K562 (cell line): ENCODE data around the gene TFAP2A. TPM values are rescaled to one million over a fixed set of nuclear protein-coding genes. Genes with fewer than 3 reads are reported as not detected.
A peak's percentile ranks its signal among the peaks of the same experiment; 100 is the strongest.

Experiments used
- ARID2 ChIP-seq: fragments of 450-650 bp; IDR thresholded peaks from 2 replicates; pipeline ENCODE4 v1.6.1; 2017; ENCODE audit warnings: antibody characterized with exemption, mild to moderate bottlenecking
- ATF7 ChIP-seq: fragments of 450-650 bp; IDR thresholded peaks from 2 replicates; pipeline ENCODE4 v1.7.1; 2014; ENCODE audit warnings: mild to moderate bottlenecking, moderate library complexity
- DMBX1 ChIP-seq: fragments of 250-450 bp; sonication (Bioruptor Pico); IDR thresholded peaks from 2 replicates; pipeline ENCODE4 v1.8.0; 2022; ENCODE audit warnings: inconsistent platforms, mild to moderate bottlenecking, moderate library complexity, borderline replicate concordance
- EZH2 ChIP-seq: IDR thresholded peaks from 2 replicates; pipeline ENCODE4 v1.6.1; 2012; ENCODE audit warnings: low read depth, mild to moderate bottlenecking, inconsistent platforms, low read length, borderline replicate concordance
- JUND ChIP-seq, 2 experiments: IDR thresholded peaks; 2 replicates in 1 of 2; 3 replicates in 1 of 2; pipeline ENCODE4 v1.6.1; 2011; ENCODE audit warnings: borderline replicate concordance in 2 of 2, low read depth in 2 of 2, low read length in 2 of 2, improper control_type of control experiment in 1 of 2, missing biosample characterization in 1 of 2, missing genetic modification characterization in 1 of 2, missing genetic modification reagents in 1 of 2
- NRF1 ChIP-seq, 2 experiments: fragments of 450-650 bp; IDR thresholded peaks in 1 of 2; conservative IDR thresholded peaks in 1 of 2; 2 replicates each; pipeline ENCODE4 v1.6.1; 2014; ENCODE audit warnings: mild to moderate bottlenecking in 2 of 2
- SREBF2 ChIP-seq: sonication (generic); formaldehyde crosslinking; IDR thresholded peaks from 2 replicates; pipeline ENCODE4 v1.4.0; 2020; ENCODE audit warnings: mild to moderate bottlenecking, missing genetic modification reagents
- SRSF1 ChIP-seq: fragments of 200-400 bp; formaldehyde crosslinking; IDR thresholded peaks from 2 replicates; pipeline ENCODE4 v1.6.1; 2017; ENCODE audit warnings: mild to moderate bottlenecking, low read depth, low read length, moderate library complexity
- TRIM24 ChIP-seq, 2 experiments: fragments of 450-650 bp; IDR thresholded peaks; 2 replicates each; pipeline ENCODE4 v1.6.1; 2016
- ZKSCAN8 ChIP-seq: fragments of 200-800 bp; sonication (Bioruptor generic); IDR thresholded peaks from 2 replicates; pipeline ENCODE4 v1.6.1; 2016; ENCODE audit warnings: missing genetic modification characterization, missing compliant biosample characterization
- polyA plus RNA-seq, 8 experiments: library from polyadenylated mRNA; depleted of rRNA in 4 of 8; stranded (reverse) in 5 of 8; unstranded in 3 of 8; fragments of >200 nt; fragmentation: Nextera tagmentation in 2 of 8; fragmentation: Illumina TruSeq in 1 of 8; extraction: Ambion mirVana in 2 of 8; extraction: Trizol in 1 of 8; gene quantifications; 2 replicates each; pipeline versions ENCODE4 v1.2.1 to v1.2.3, GENCODE V29; 2011 to 2014; ENCODE audit warnings: inconsistent platforms in 1 of 8, missing spikeins in 1 of 8
- total RNA-seq, 7 experiments: library from RNA; depleted of rRNA in 6 of 7; stranded (reverse); fragments of >200 nt in 6 of 7; fragmentation: Illumina TruSeq in 2 of 7; extraction: Trizol in 2 of 7; gene quantifications; 2 replicates each; pipeline versions ENCODE4 v1.2.1 to v1.2.3, GENCODE V29; 2011 to 2021; ENCODE audit warnings: low replicate concordance in 1 of 7
- TF ChIP-seq, protein P1 (sequence below): fragments of 250-450 bp; sonication (Bioruptor Pico); IDR thresholded peaks from 2 replicates; pipeline ENCODE4 v1.8.0; 2021; ENCODE audit warnings: borderline replicate concordance, mild to moderate bottlenecking, moderate library complexity; ENCODE audit not compliant: poor library complexity, severe bottlenecking
- TF ChIP-seq, protein P2 (sequence below): IDR thresholded peaks from 2 replicates; pipeline ENCODE4 v1.6.1; 2016; ENCODE audit warnings: missing genetic modification characterization, missing compliant biosample characterization
- TF ChIP-seq, protein P3 (sequence below): fragments of 250-450 bp; sonication (Bioruptor Pico); IDR thresholded peaks from 2 replicates; pipeline ENCODE4 v1.4.0; 2020; ENCODE audit warnings: mild to moderate bottlenecking, moderate library complexity, borderline replicate concordance
- TF ChIP-seq, protein P4 (sequence below): fragments of 450-650 bp; IDR thresholded peaks from 2 replicates; pipeline ENCODE4 v1.7.0; 2016; ENCODE audit warnings: borderline replicate concordance
- TF ChIP-seq, protein P5 (sequence below): fragments of 450-650 bp; IDR thresholded peaks from 2 replicates; pipeline ENCODE4 v1.6.1; 2016; ENCODE audit warnings: borderline replicate concordance

TFAP2A gene
- total and polyA plus RNA-seq, 9 of the 15 experiments (the other 6 are each of a cell fraction or from before 2014, with no cell fraction given) = 0.14 to 0.53 (median 0.19) TPM; not detected in 1

DNA sequence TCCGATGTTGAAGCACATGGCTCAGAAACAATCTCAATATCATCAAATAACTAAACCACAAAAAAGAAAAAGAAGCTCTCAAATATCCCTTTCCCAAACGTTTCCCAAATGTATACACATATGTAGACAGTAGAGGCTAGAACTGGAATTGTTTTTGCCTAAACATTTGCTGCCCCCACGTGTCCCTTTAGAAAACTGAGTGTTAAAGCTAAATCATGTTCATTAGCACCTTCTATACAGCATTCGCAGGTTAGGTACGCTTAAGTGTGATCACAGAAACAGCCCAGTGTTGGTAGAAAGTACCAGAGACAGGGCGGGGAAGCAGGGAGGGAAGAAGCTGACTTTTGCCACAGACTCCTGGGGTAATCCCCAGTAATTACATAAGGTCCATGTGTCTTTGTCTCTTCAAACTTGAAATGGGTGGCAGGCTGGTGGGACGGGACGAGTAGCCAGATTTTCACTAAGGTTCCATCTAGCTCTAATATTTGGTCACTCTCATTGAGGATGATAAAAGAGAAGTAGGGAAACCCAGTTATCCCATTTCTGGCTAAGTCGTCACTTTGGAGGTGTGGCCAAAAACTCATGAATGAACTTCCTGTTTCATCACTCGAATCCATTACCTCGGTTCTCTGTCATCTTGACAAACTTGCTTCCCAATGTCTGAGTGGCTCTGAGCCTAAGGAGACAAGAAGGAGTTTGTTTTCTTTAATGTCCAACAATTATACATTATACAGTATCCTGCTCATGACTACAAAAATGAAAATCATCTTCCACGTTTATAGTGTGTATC is 15.0 kb upstream of the TFAP2A start (continued):
- TF ChIP-seq, protein P1, sequence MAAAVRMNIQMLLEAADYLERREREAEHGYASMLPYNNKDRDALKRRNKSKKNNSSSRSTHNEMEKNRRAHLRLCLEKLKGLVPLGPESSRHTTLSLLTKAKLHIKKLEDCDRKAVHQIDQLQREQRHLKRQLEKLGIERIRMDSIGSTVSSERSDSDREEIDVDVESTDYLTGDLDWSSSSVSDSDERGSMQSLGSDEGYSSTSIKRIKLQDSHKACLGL (CRISPR knock-in tag) = no peak
- TF ChIP-seq EZH2 = no peak
- TF ChIP-seq ATF7 = peak; percentile 66
- 0 out of 2 replicates have a peak, but pooled peaks have one; percentile 14 for TF ChIP-seq JUND (IDR thresholded peaks at IDR 0.05; ENCODE audit: borderline replicate concordance, low read depth, low read length)
- TF ChIP-seq JUND (tag; IDR thresholded peaks at IDR 0.05; ENCODE audit: borderline replicate concordance, low read depth, low read length) = 0 out of 3 replicates have a peak, but pooled peaks have one; percentile 14
- TF ChIP-seq, protein P2, sequence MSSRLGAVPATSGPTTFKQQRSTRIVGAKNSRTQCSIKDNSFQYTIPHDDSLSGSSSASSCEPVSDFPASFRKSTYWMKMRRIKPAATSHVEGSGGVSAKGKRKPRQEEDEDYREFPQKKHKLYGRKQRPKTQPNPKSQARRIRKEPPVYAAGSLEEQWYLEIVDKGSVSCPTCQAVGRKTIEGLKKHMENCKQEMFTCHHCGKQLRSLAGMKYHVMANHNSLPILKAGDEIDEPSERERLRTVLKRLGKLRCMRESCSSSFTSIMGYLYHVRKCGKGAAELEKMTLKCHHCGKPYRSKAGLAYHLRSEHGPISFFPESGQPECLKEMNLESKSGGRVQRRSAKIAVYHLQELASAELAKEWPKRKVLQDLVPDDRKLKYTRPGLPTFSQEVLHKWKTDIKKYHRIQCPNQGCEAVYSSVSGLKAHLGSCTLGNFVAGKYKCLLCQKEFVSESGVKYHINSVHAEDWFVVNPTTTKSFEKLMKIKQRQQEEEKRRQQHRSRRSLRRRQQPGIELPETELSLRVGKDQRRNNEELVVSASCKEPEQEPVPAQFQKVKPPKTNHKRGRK (tag) = no peak
- peak; percentile 72 for TF ChIP-seq ARID2
- no peak for TF ChIP-seq SRSF1
- TF ChIP-seq, protein P3, sequence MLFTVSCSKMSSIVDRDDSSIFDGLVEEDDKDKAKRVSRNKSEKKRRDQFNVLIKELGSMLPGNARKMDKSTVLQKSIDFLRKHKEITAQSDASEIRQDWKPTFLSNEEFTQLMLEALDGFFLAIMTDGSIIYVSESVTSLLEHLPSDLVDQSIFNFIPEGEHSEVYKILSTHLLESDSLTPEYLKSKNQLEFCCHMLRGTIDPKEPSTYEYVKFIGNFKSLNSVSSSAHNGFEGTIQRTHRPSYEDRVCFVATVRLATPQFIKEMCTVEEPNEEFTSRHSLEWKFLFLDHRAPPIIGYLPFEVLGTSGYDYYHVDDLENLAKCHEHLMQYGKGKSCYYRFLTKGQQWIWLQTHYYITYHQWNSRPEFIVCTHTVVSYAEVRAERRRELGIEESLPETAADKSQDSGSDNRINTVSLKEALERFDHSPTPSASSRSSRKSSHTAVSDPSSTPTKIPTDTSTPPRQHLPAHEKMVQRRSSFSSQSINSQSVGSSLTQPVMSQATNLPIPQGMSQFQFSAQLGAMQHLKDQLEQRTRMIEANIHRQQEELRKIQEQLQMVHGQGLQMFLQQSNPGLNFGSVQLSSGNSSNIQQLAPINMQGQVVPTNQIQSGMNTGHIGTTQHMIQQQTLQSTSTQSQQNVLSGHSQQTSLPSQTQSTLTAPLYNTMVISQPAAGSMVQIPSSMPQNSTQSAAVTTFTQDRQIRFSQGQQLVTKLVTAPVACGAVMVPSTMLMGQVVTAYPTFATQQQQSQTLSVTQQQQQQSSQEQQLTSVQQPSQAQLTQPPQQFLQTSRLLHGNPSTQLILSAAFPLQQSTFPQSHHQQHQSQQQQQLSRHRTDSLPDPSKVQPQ (CRISPR knock-in tag) = no peak
- TF ChIP-seq SREBF2 (CRISPR knock-in tag) = no peak
- 0 out of 4 replicates have a peak, but pooled peaks of 1 of the 2 experiments have one; percentile 10 for TF ChIP-seq NRF1 (conservative IDR thresholded peaks at IDR 0.05 in 1 of 2, IDR thresholded peaks at IDR 0.05 in 1 of 2)
- TF ChIP-seq, protein P4, sequence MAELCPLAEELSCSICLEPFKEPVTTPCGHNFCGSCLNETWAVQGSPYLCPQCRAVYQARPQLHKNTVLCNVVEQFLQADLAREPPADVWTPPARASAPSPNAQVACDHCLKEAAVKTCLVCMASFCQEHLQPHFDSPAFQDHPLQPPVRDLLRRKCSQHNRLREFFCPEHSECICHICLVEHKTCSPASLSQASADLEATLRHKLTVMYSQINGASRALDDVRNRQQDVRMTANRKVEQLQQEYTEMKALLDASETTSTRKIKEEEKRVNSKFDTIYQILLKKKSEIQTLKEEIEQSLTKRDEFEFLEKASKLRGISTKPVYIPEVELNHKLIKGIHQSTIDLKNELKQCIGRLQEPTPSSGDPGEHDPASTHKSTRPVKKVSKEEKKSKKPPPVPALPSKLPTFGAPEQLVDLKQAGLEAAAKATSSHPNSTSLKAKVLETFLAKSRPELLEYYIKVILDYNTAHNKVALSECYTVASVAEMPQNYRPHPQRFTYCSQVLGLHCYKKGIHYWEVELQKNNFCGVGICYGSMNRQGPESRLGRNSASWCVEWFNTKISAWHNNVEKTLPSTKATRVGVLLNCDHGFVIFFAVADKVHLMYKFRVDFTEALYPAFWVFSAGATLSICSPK = no peak
- TF ChIP-seq TRIM24 (IDR thresholded peaks at IDR 0.05) = 0 out of 4 replicates have a peak, but pooled peaks of 1 of the 2 experiments have one; percentile 17
- TF ChIP-seq, protein P5, sequence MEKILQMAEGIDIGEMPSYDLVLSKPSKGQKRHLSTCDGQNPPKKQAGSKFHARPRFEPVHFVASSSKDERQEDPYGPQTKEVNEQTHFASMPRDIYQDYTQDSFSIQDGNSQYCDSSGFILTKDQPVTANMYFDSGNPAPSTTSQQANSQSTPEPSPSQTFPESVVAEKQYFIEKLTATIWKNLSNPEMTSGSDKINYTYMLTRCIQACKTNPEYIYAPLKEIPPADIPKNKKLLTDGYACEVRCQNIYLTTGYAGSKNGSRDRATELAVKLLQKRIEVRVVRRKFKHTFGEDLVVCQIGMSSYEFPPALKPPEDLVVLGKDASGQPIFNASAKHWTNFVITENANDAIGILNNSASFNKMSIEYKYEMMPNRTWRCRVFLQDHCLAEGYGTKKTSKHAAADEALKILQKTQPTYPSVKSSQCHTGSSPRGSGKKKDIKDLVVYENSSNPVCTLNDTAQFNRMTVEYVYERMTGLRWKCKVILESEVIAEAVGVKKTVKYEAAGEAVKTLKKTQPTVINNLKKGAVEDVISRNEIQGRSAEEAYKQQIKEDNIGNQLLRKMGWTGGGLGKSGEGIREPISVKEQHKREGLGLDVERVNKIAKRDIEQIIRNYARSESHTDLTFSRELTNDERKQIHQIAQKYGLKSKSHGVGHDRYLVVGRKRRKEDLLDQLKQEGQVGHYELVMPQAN = no peak
- TF ChIP-seq ZKSCAN8 (CRISPR knock-in tag) = peak; percentile 94
- TF ChIP-seq DMBX1 (CRISPR knock-in tag) = 0 out of 2 replicates have a peak, but pooled peaks have one; percentile 16
